ENCODE data around the gene SLC6A2. TPM values are rescaled to one million over a fixed set of nuclear protein-coding genes. Genes with fewer than 3 reads are reported as not detected.

Gene SLC6A2
- polyA plus RNA-seq, 1 experiment = not detected

GRCh38 chr16:55685973-55686372 lies 30.2 kb downstream of the SLC6A2 start:
- no peak overlapping the region for H3K4me3 ChIP-seq (ENCODE audit: low read depth, low read length)
- DNase-seq (ENCODE audit: low read depth) = no peak
- H3K36me3 ChIP-seq (ENCODE audit: control insufficient read depth, insufficient read depth, low read length) = no peaks in the 10 kb centered on the region
- TF ChIP-seq CTCF (IDR thresholded peaks at IDR 0.05; ENCODE audit: insufficient read depth, low read depth, low read length) = no peak
- ChIA-PET POLR2A (no interaction called here), CTCF (no interaction called here)
- H3K27me3 ChIP-seq (ENCODE audit: control insufficient read depth, insufficient read depth, low read length) = no peaks in the 10 kb centered on the region

- Histone ChIP-seq H3K36me3 (ENCODE audit: control insufficient read depth, insufficient read depth, low read length) (no peaks in the 10 kb centered on the region), H3K4me3 (ENCODE audit: low read depth, low read length) (no peak overlapping the region), H3K27me3 (ENCODE audit: control insufficient read depth, insufficient read depth, low read length) (no peaks in the 10 kb centered on the region)
- TF ChIP-seq CTCF (IDR thresholded peaks at IDR 0.05; ENCODE audit: insufficient read depth, low read depth, low read length) = no peak
- ChIA-PET CTCF (interaction anchor here (0.7 to 1.2 kb wide), 2 partner anchors 222 to 227 kb away, joined by 3 to 6 read pairs; no protein-coding TSS in a partner anchor), POLR2A (no interaction called here)
- no peak for DNase-seq (ENCODE audit: low read depth)
These were observed 30.9 kb downstream of the SLC6A2 start for GRCh38 chr16:55686671-55687070.

GRCh38 chr16:55687802-55688201 lies 32.0 kb downstream of the SLC6A2 start:
- H3K27me3 ChIP-seq (ENCODE audit: control insufficient read depth, insufficient read depth, low read length) = no peaks in the 10 kb centered on the region
- ChIA-PET POLR2A (no interaction called here), CTCF (interaction anchor here (1.2 to 1.6 kb wide), 2 partner anchors 9 to 223 kb away, joined by 3 to 6 read pairs; no protein-coding TSS in a partner anchor)
- TF ChIP-seq CTCF (IDR thresholded peaks at IDR 0.05; ENCODE audit: insufficient read depth, low read depth, low read length) = no peak
- no peaks in the 10 kb centered on the region for H3K36me3 ChIP-seq (ENCODE audit: control insufficient read depth, insufficient read depth, low read length)
- no peak for DNase-seq (ENCODE audit: low read depth)
- H3K4me3 ChIP-seq (ENCODE audit: low read depth, low read length) = no peak overlapping the region

- H3K36me3 ChIP-seq (ENCODE audit: control insufficient read depth, insufficient read depth, low read length) = no peaks in the 10 kb centered on the region
- no peaks in the 10 kb centered on the region for H3K27me3 ChIP-seq (ENCODE audit: control insufficient read depth, insufficient read depth, low read length)
- H3K4me3 ChIP-seq (ENCODE audit: low read depth, low read length) = no peak overlapping the region
- ChIA-PET CTCF (no interaction called here), POLR2A (no interaction called here)
- DNase-seq (ENCODE audit: low read depth) = no peak
- no peak for TF ChIP-seq CTCF (IDR thresholded peaks at IDR 0.05; ENCODE audit: insufficient read depth, low read depth, low read length)
These were observed 35.1 kb downstream of the SLC6A2 start for GRCh38 chr16:55690841-55691240.

- Histone ChIP-seq H3K27me3 (ENCODE audit: control insufficient read depth, insufficient read depth, low read length) (no peaks in the 10 kb centered on the region), H3K36me3 (ENCODE audit: control insufficient read depth, insufficient read depth, low read length) (no peaks in the 10 kb centered on the region), H3K4me3 (ENCODE audit: low read depth, low read length) (no peak overlapping the region)
- no peak for DNase-seq (ENCODE audit: low read depth)
- CTCF ChIA-PET = interaction anchor here (1.4 kb wide), 1 partner anchor 19 kb away, joined by 3 read pairs; no protein-coding TSS in a partner anchor
- TF ChIP-seq CTCF (IDR thresholded peaks at IDR 0.05; ENCODE audit: insufficient read depth, low read depth, low read length) = no peak
- POLR2A ChIA-PET = no interaction called here
These were observed 36.0 kb downstream of the SLC6A2 start for GRCh38 chr16:55691771-55692170.

All from BJ (cell line).